ENCODE data around the gene PROM1. TPM values are rescaled to one million over a fixed set of nuclear protein-coding genes. Genes with fewer than 3 reads are reported as not detected.

PROM1 gene
- total RNA-seq, 5 donors from 2014 or later (not counting 1 experiment from before 2014, with no cell fraction given) = 0.38 to 2.0 (median 1.4) TPM

DNA sequence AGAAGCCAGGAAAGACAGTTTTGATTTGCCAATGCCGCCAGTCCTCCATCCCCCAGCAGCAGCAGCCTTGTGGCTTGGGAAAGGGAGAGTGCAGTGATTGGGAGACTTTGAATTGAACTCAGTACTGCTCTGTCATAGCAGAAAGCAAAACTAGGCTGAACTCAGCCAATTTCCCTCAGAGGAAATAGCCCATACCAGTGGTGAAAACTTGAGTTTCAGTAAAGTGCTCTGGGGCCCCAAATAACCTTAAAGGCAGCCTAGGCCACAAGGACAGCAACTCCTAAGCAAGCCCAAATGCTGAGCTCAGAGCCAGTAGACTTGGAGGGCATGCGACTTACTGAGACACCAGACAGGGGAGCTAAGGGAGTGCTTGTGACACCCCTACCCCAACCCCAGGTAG lies 2.0 kb upstream of the PROM1 start:
- no peak for DNase-seq
- peaks cover 8 to 24% of the 10 kb centered on the region in 2 experiments for H3K4me1 ChIP-seq (ENCODE audit: control insufficient read depth in 1 of 2, extremely low read depth in 1 of 2, insufficient read depth in 2 of 2, low read length in 2 of 2)
- Mint-ChIP-seq H3K27ac (no peak overlapping the region), H3K9me3 (no peaks in the 10 kb centered on the region), H3K4me3 (no peak overlapping the region), H3K36me3 (no peaks in the 10 kb centered on the region), H3K27me3 (peaks cover 61 to 65% of the 10 kb centered on the region in 2 donors), H3K4me1 (peaks cover 21 to 27% (median 23%) of the 10 kb centered on the region in 3 donors)
- H3K36me3 ChIP-seq (ENCODE audit: control insufficient read depth in 2 of 2, extremely low read depth in 1 of 2, insufficient read depth in 1 of 2, low read length in 1 of 2) = no peaks in the 10 kb centered on the region
- no peaks in the 10 kb centered on the region for H3K9me3 ChIP-seq
- ChIA-PET POLR2A (no interaction called here), CTCF (no interaction called here)
- ATAC-seq (replicated peaks in 1 of 4) = no peak
- peaks cover 3 to 33% of the 10 kb centered on the region in 2 experiments for H3K27me3 ChIP-seq (replicated peaks in 1 of 2; ENCODE audit: control insufficient read depth in 2 of 2, extremely low read depth in 1 of 2, insufficient read depth in 2 of 2, low read length in 1 of 2)
- WGBS (ENCODE audit: insufficient coverage) = no CpG with 5 or more reads among the region's 2 CpGs
- H3K4me3 ChIP-seq (ENCODE audit: control insufficient read depth in 1 of 2, extremely low read depth in 1 of 2, low read length in 1 of 2) = no peak overlapping the region
- H3K27ac ChIP-seq (ENCODE audit: low read length) = no peak overlapping the region

DNA sequence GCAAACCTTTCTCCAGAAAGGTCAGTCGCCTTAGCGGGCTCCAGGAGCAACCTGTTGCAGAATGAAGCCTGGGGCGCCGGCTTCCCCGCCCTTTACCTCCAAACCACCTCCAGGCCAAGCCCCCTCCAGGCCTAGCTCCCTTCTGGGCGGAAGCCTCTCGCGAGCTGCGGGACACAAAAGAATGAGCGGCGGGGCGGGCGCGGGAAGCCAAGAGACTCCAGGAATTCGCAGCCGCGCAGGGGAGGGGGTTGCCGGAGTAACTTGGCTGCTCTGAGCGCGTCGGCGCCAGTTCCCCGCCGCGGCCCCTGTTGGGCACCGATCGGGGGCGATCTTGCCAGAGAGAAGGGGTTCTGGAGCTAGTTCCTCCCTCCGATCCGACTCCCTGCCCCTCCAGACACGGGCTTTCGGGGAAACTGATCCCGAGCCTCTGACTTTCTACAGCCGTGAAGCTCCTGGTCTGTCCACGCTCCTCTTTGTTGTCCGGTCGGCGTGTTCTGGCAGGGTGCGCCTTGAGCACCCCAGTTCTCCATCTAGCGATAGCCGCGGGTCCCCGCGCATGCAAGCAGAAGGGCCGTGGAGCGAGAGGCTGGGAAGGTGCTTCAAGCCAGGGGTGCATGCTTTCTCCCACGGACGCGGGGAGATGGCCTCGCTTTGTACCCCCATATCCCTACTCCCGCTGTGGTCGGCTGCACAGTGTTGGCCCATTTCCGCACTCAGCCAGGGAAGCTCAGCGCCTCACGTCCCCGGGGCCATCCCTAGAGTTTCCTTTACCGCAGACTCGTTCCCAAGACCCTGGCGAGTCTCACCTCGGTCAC lies 1.2 kb downstream of the PROM1 start:
- no peaks in the 10 kb centered on the region for H3K9me3 ChIP-seq
- WGBS (ENCODE audit: insufficient coverage) = 2% methylated on average over 52 of the region's 60 CpGs
- ATAC-seq (replicated peaks in 1 of 4) (peak; percentile 26 to 40 (median 36)), DNase-seq (peak in 5 of 35 experiments; percentile 1 to 5 (median 4))
- no peaks in the 10 kb centered on the region for H3K36me3 ChIP-seq (ENCODE audit: control insufficient read depth in 2 of 2, extremely low read depth in 1 of 2, insufficient read depth in 1 of 2, low read length in 1 of 2)
- H3K4me1 ChIP-seq (ENCODE audit: control insufficient read depth in 1 of 2, extremely low read depth in 1 of 2, insufficient read depth in 2 of 2, low read length in 2 of 2) = peaks cover 8 to 24% of the 10 kb centered on the region in 2 experiments
- H3K4me3 ChIP-seq (ENCODE audit: control insufficient read depth in 1 of 2, extremely low read depth in 1 of 2, low read length in 1 of 2) = peak overlapping the region; percentile 1 to 73
- Mint-ChIP-seq H3K27ac (no peak overlapping the region), H3K4me1 (peaks cover 21 to 27% (median 23%) of the 10 kb centered on the region in 3 donors), H3K27me3 (peaks cover 59 to 76% of the 10 kb centered on the region in 2 donors), H3K9me3 (no peaks in the 10 kb centered on the region), H3K36me3 (no peaks in the 10 kb centered on the region), H3K4me3 (peak overlapping the region; percentile 54 to 82 (median 67))
- no peak overlapping the region for H3K27ac ChIP-seq (ENCODE audit: low read length)
- peaks cover 3 to 53% of the 10 kb centered on the region in 2 experiments for H3K27me3 ChIP-seq (replicated peaks in 1 of 2; ENCODE audit: control insufficient read depth in 2 of 2, extremely low read depth in 1 of 2, insufficient read depth in 2 of 2, low read length in 1 of 2)
- CTCF ChIA-PET = no interaction called here
- POLR2A ChIA-PET = no interaction called here

DNA sequence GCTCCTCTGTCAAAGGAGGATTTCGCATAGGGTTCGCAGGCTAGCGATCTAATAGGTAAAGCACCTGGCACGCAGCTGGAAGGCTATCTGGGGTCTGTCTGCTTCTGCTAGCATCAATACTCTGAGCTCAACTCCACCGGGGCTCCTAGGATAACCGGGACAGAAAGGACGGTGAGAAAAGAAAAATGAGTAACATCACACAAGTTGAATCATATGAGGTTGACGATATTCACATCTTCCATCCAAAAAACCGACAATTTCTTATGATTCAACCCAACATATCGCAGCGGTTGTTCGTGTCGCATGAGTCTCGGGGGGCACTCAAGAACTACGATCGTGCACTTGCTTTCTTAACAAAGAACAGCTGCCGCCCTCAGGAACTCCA lies 1.8 kb downstream of the PROM1 start:
- peak overlapping the region in 1 of 2 donors; percentile 73 for H3K4me3 ChIP-seq (ENCODE audit: control insufficient read depth in 1 of 2, extremely low read depth in 1 of 2, low read length in 1 of 2)
- H3K4me1 Mint-ChIP-seq = peaks cover 21 to 27% (median 23%) of the 10 kb centered on the region in 3 donors

DNA sequence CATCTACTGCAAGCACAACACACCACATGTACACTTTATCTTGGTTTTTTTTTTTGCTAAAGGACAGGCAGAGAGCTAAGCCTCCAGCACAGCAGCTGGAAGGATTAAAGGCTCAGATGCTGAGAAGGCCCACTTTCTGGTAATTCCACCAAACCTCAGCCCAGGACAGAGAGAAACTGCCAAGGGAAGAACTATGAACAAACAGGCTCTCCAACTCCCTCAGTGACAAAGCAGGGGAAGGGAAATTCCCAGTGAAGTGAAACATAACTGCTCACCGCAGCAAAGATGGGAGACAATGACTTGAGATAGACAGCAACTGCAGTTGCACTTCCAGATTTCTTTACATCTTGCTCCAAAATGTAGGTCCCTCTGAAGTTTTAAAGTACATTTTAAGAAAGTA lies 4.8 kb downstream of the PROM1 start:
- ChIA-PET POLR2A (no interaction called here), CTCF (no interaction called here)
- H3K27me3 ChIP-seq (replicated peaks in 1 of 2; ENCODE audit: control insufficient read depth in 2 of 2, extremely low read depth in 1 of 2, insufficient read depth in 2 of 2, low read length in 1 of 2) = peaks cover 0 to 52% of the 10 kb centered on the region in 2 experiments
- Mint-ChIP-seq H3K27me3 (peaks cover 49 to 66% of the 10 kb centered on the region in 2 donors), H3K27ac (no peak overlapping the region), H3K9me3 (no peaks in the 10 kb centered on the region), H3K4me1 (peaks cover 18 to 21% (median 19%) of the 10 kb centered on the region in 3 donors), H3K36me3 (no peaks in the 10 kb centered on the region), H3K4me3 (no peak overlapping the region)
- no peaks in the 10 kb centered on the region for H3K9me3 ChIP-seq
- H3K27ac ChIP-seq (ENCODE audit: low read length) = no peak overlapping the region
- ATAC-seq (replicated peaks in 1 of 4) = no peak
- H3K4me1 ChIP-seq (ENCODE audit: control insufficient read depth in 1 of 2, extremely low read depth in 1 of 2, insufficient read depth in 2 of 2, low read length in 2 of 2) = peaks cover 8 to 23% of the 10 kb centered on the region in 2 experiments
- no peak overlapping the region for H3K4me3 ChIP-seq (ENCODE audit: control insufficient read depth in 1 of 2, extremely low read depth in 1 of 2, low read length in 1 of 2)
- H3K36me3 ChIP-seq (ENCODE audit: control insufficient read depth in 2 of 2, extremely low read depth in 1 of 2, insufficient read depth in 1 of 2, low read length in 1 of 2) = no peaks in the 10 kb centered on the region
- no CpG with 5 or more reads among the region's 1 CpG for WGBS (ENCODE audit: insufficient coverage)
- DNase-seq = no peak

More for the DNA sequence above, 1.8 kb downstream of the PROM1 start:
- Histone ChIP-seq H3K9me3 (no peaks in the 10 kb centered on the region), H3K36me3 (ENCODE audit: control insufficient read depth in 2 of 2, extremely low read depth in 1 of 2, insufficient read depth in 1 of 2, low read length in 1 of 2) (no peaks in the 10 kb centered on the region), H3K27me3 (replicated peaks in 1 of 2; ENCODE audit: control insufficient read depth in 2 of 2, extremely low read depth in 1 of 2, insufficient read depth in 2 of 2, low read length in 1 of 2) (peaks cover 3 to 57% of the 10 kb centered on the region in 2 experiments), H3K4me1 (ENCODE audit: control insufficient read depth in 1 of 2, extremely low read depth in 1 of 2, insufficient read depth in 2 of 2, low read length in 2 of 2) (peaks cover 8 to 24% of the 10 kb centered on the region in 2 experiments), H3K27ac (ENCODE audit: low read length) (no peak overlapping the region)
- no peaks in the 10 kb centered on the region for H3K36me3 Mint-ChIP-seq
- H3K27ac Mint-ChIP-seq = no peak overlapping the region
- ChIA-PET CTCF (interaction anchor here in 1 of 2 donors (0.7 kb wide), 1 partner anchor 126 kb away, joined by 3 read pairs; no protein-coding TSS in a partner anchor), POLR2A (no interaction called here)
- no peaks in the 10 kb centered on the region for H3K9me3 Mint-ChIP-seq
- H3K27me3 Mint-ChIP-seq = peaks cover 59 to 77% of the 10 kb centered on the region in 2 donors
- DNase-seq (no peak), ATAC-seq (replicated peaks in 1 of 4) (no peak)
- 3% methylated on average over 11 of the region's 17 CpGs for WGBS (ENCODE audit: insufficient coverage)
- peak overlapping the region; percentile 54 to 82 (median 67) for H3K4me3 Mint-ChIP-seq

DNA sequence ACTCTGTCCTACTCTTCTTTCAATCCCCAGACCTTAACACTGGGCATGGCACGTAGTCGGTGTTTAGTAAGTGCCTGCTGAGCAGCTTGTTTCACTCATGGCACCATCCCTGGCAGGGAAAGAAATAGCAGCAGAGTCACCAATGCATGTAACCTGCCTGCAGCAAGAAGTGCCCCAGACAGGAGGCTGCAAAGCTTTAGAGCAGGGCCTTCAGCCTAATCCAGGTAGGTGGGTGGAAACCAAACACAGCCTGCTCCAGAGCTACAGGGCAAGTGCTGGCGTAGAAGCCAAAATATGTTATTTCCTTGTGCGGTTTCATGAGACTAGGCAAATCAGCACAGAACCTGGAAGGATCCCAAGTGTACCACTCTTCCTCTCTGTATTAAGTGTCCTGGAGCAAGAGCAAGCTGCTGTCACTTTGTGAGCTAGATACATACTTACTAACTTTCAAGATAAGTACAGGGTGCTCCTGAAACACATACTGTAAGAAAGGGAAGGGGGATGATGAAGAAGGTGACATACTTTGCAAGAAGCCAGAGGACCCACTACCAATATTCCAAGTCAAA lies 5.5 kb downstream of the PROM1 start:
- Mint-ChIP-seq H3K36me3 (no peaks in the 10 kb centered on the region), H3K27me3 (peaks cover 51 to 69% of the 10 kb centered on the region in 2 donors), H3K9me3 (no peaks in the 10 kb centered on the region), H3K4me3 (no peak overlapping the region), H3K4me1 (peaks cover 15 to 16% (median 15%) of the 10 kb centered on the region in 3 donors), H3K27ac (no peak overlapping the region)
- ChIA-PET POLR2A (no interaction called here), CTCF (no interaction called here)
- peaks cover 6 to 16% of the 10 kb centered on the region in 2 experiments for H3K4me1 ChIP-seq (ENCODE audit: control insufficient read depth in 1 of 2, extremely low read depth in 1 of 2, insufficient read depth in 2 of 2, low read length in 2 of 2)
- H3K4me3 ChIP-seq (ENCODE audit: control insufficient read depth in 1 of 2, extremely low read depth in 1 of 2, low read length in 1 of 2) = no peak overlapping the region
- H3K9me3 ChIP-seq = no peaks in the 10 kb centered on the region
- peaks cover 0 to 45% of the 10 kb centered on the region in 2 experiments for H3K27me3 ChIP-seq (replicated peaks in 1 of 2; ENCODE audit: control insufficient read depth in 2 of 2, extremely low read depth in 1 of 2, insufficient read depth in 2 of 2, low read length in 1 of 2)
- 94% methylated on average over 4 of the region's 4 CpGs for WGBS (ENCODE audit: insufficient coverage)
- DNase-seq = no peak
- ATAC-seq (replicated peaks in 1 of 4) = no peak
- no peaks in the 10 kb centered on the region for H3K36me3 ChIP-seq (ENCODE audit: control insufficient read depth in 2 of 2, extremely low read depth in 1 of 2, insufficient read depth in 1 of 2, low read length in 1 of 2)
- H3K27ac ChIP-seq (ENCODE audit: low read length) = no peak overlapping the region

DNA sequence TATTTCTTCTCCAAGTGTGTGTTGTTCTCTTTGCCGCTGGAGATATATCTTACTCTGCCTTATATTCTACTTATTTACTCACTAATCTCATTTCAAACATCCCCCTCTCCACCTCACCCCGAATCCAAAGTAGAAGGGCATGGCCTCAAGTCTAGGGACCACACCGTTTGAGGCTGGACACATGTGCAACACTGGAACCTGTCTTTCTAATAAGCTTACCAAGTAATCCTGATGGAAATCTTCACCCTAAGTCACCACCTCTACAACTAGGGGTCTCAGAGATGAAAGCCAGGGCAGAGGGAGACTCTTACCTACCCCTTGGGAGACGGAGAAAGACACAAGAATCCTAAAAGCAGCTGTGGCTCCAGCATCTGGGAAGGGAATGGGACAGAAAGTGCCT lies 6.0 kb downstream of the PROM1 start:
- Mint-ChIP-seq H3K27ac (no peak overlapping the region), H3K4me3 (no peak overlapping the region), H3K27me3 (peaks cover 51 to 71% of the 10 kb centered on the region in 2 donors), H3K36me3 (no peaks in the 10 kb centered on the region), H3K9me3 (no peaks in the 10 kb centered on the region), H3K4me1 (peaks cover 12 to 13% (median 12%) of the 10 kb centered on the region in 3 donors)
- ATAC-seq (replicated peaks in 1 of 4) (no peak), DNase-seq (no peak)
- H3K36me3 ChIP-seq (ENCODE audit: control insufficient read depth in 2 of 2, extremely low read depth in 1 of 2, insufficient read depth in 1 of 2, low read length in 1 of 2) = no peaks in the 10 kb centered on the region
- no peak overlapping the region for H3K27ac ChIP-seq (ENCODE audit: low read length)
- peaks cover 0 to 40% of the 10 kb centered on the region in 2 experiments for H3K27me3 ChIP-seq (replicated peaks in 1 of 2; ENCODE audit: control insufficient read depth in 2 of 2, extremely low read depth in 1 of 2, insufficient read depth in 2 of 2, low read length in 1 of 2)
- peaks cover 5 to 11% of the 10 kb centered on the region in 2 experiments for H3K4me1 ChIP-seq (ENCODE audit: control insufficient read depth in 1 of 2, extremely low read depth in 1 of 2, insufficient read depth in 2 of 2, low read length in 2 of 2)
- no peak overlapping the region for H3K4me3 ChIP-seq (ENCODE audit: control insufficient read depth in 1 of 2, extremely low read depth in 1 of 2, low read length in 1 of 2)
- ChIA-PET CTCF (no interaction called here), POLR2A (no interaction called here)
- 38% methylated on average over 2 of the region's 4 CpGs for WGBS (ENCODE audit: insufficient coverage)
- no peaks in the 10 kb centered on the region for H3K9me3 ChIP-seq
